ENCODE measurements around the gene LY6G6C.

GRCh38 chr6:31676322-31676903 is 45.1 kb downstream of the LY6G6C start:
- TF ChIP-seq GATA3 (IDR thresholded peaks at IDR 0.05; ENCODE audit: low read depth, low read length) (no peak), GATA2 (IDR thresholded peaks at IDR 0.05; ENCODE audit: low read depth, low read length) (no peak)

Measured in SH-SY5Y (cell line).